PC-9 (cell line): ENCODE results near the gene CETP. TPM values are rescaled to one million over a fixed set of nuclear protein-coding genes. Genes with fewer than 3 reads are reported as not detected.
A peak's percentile ranks its signal among the peaks of the same experiment; 100 is the strongest.

Experiments used
- BruUV-seq: library from RNA; stranded (reverse); fragments of 400-500 nt; replicated peaks from 2 replicates; lab custom pipeline; 2021; lab: Mats Ljungman, UMichigan
- CTCF ChIA-PET: fragments of 300-600 bp; sonication (Branson Sonifier 250); formaldehyde crosslinking; loops from one replicate; lab custom pipeline; 2022; ENCODE audit warnings: antibody characterized with exemption; lab: Charles Lee
- POLR2A ChIA-PET: fragments of 300-600 bp; sonication (Branson Sonifier 250); formaldehyde crosslinking; loops from one replicate; lab custom pipeline; 2022; ENCODE audit warnings: antibody characterized with exemption; ENCODE audit not compliant: unreplicated experiment; lab: Charles Lee
- DNase-seq, 2 experiments: peaks; one replicate each; pipeline versions ENCODE4 v3.0.0 to v3.0.0-alpha.2; 2015 to 2022; ENCODE audit warnings: mixed read lengths in 1 of 2
- H2AFZ ChIP-seq: fragments of 200-600 bp; sonication (generic); 2 replicates; pipeline ENCODE4 v1.8.1; 2017; ENCODE audit warnings: antibody characterized with exemption
- H3F3A ChIP-seq: fragments of 200-600 bp; sonication (generic); 2 replicates; pipeline ENCODE4 v1.8.1; 2017; ENCODE audit warnings: antibody characterized with exemption, mild to moderate bottlenecking, low read depth; ENCODE audit not compliant: insufficient read depth
- H3K27ac ChIP-seq: fragments of 200-600 bp; sonication (generic); 2 replicates; pipeline ENCODE4 v1.6.1; 2016; ENCODE audit warnings: mixed run types
- H3K27me3 ChIP-seq: fragments of 200-600 bp; sonication (generic); 2 replicates; pipeline ENCODE4 v1.6.1; 2016; ENCODE audit warnings: low read depth, mixed run types; ENCODE audit not compliant: insufficient read depth
- H3K36me3 ChIP-seq: fragments of 200-600 bp; sonication (generic); 2 replicates; pipeline ENCODE4 v1.6.1; 2016; ENCODE audit warnings: low read depth, mixed run types
- H3K4me1 ChIP-seq: fragments of 200-600 bp; sonication (generic); replicated peaks from 2 replicates; pipeline ENCODE4 v1.6.1; 2016; ENCODE audit warnings: mixed run types; ENCODE audit not compliant: insufficient read depth
- H3K4me2 ChIP-seq: fragments of 200-600 bp; sonication (generic); 2 replicates; pipeline ENCODE4 v1.6.1; 2017; ENCODE audit warnings: mixed run types
- H3K4me3 ChIP-seq: fragments of 200-600 bp; sonication (generic); 2 replicates; pipeline ENCODE4 v1.6.1; 2016; ENCODE audit warnings: mixed run types
- H3K79me2 ChIP-seq: fragments of 200-600 bp; sonication (generic); 2 replicates; pipeline ENCODE4 v1.6.1; 2017; ENCODE audit warnings: low read depth, mixed run types
- H3K9me2 ChIP-seq: fragments of 200-600 bp; sonication (generic); 2 replicates; pipeline ENCODE4 v1.8.1; 2017; ENCODE audit warnings: mild to moderate bottlenecking; ENCODE audit not compliant: insufficient read depth
- H3K9me3 ChIP-seq: fragments of 200-600 bp; sonication (generic); 2 replicates; pipeline ENCODE4 v1.8.1; 2016; ENCODE audit warnings: low read depth; ENCODE audit not compliant: insufficient read depth
- H4K20me1 ChIP-seq: fragments of 200-600 bp; sonication (generic); 2 replicates; pipeline ENCODE4 v1.8.1; 2017; ENCODE audit not compliant: insufficient read depth
- CTCF ChIP-seq: fragments of 200-600 bp; sonication (generic); conservative IDR thresholded peaks from 2 replicates; pipeline ENCODE4 v1.6.1; 2017; ENCODE audit warnings: mixed run types, antibody characterized with exemption, mild to moderate bottlenecking, moderate library complexity
- EZH2 ChIP-seq: fragments of 200-600 bp; sonication (generic); IDR thresholded peaks from 2 replicates; pipeline ENCODE4 v1.8.0; 2017; ENCODE audit warnings: antibody characterized with exemption, low read depth
- intact Hi-C: fragments of 100-400 bp; cut with micrococcal nuclease; formaldehyde crosslinking; loops from one replicate; pipeline ENCODE4 v1.10.0; 2022; ENCODE audit not compliant: unreplicated experiment
- total RNA-seq: library from RNA; stranded (reverse); gene quantifications from 2 replicates; pipeline ENCODE4 v1.2.3, GENCODE V29; 2021

CETP gene
- total RNA-seq, 1 experiment from 2014 or later: not detected

GRCh38 chr16:56935201-56935600, 26.5 kb upstream of the CETP start:
- DNase-seq: no peak
- Histone ChIP-seq H3K4me2 (peak overlapping the region; percentile 85), H3K4me1 (peaks cover 25% of the 10 kb centered on the region), H3K9me2 (no peaks in the 10 kb centered on the region), H3K36me3 (peaks cover 64% of the 10 kb centered on the region), H3K79me2 (peaks cover 49% of the 10 kb centered on the region), H3K27ac (no peak overlapping the region), H2AFZ (no peak overlapping the region), H3F3A (peaks cover 37% of the 10 kb centered on the region), H3K4me3 (no peak overlapping the region), H3K9me3 (no peaks in the 10 kb centered on the region), H4K20me1 (peaks cover 58% of the 10 kb centered on the region), H3K27me3 (no peaks in the 10 kb centered on the region)
- no TSS peak for BruUV-seq
- CTCF ChIA-PET: no interaction called here
- TF ChIP-seq CTCF: no peak
- TF ChIP-seq EZH2: no peak
- POLR2A ChIA-PET: no interaction called here
- intact Hi-C loops: no loop called here

GRCh38 chr16:56936491-56936890, 25.3 kb upstream of the CETP start:
- 0 out of 2 replicates have a peak overlapping the region, but pooled peaks have one; percentile 31 for H3K4me2 ChIP-seq

GRCh38 chr16:56936950-56937349, 24.8 kb upstream of the CETP start:
- H4K20me1 ChIP-seq: peaks cover 66% of the 10 kb centered on the region
- H3K9me2 ChIP-seq: no peaks in the 10 kb centered on the region
- H3K4me2 ChIP-seq: no peak overlapping the region
- H3K36me3 ChIP-seq: peaks cover 79% of the 10 kb centered on the region
- peak overlapping the region; percentile 14; the same call in 1 of the 2 replicates for H3K27ac ChIP-seq
- ChIA-PET CTCF (no interaction called here), POLR2A (no interaction called here)
- intact Hi-C loops: no loop called here
- BruUV-seq: no TSS peak
- H2AFZ ChIP-seq: no peak overlapping the region
- H3K4me1 ChIP-seq: peaks cover 20% of the 10 kb centered on the region
- H3K9me3 ChIP-seq: no peaks in the 10 kb centered on the region
- peaks cover 45% of the 10 kb centered on the region for H3F3A ChIP-seq
- no peak overlapping the region for H3K4me3 ChIP-seq
- no peaks in the 10 kb centered on the region for H3K27me3 ChIP-seq
- DNase-seq: no peak
- H3K79me2 ChIP-seq: peaks cover 49% of the 10 kb centered on the region
- TF ChIP-seq EZH2 (no peak), CTCF (no peak)

More at GRCh38 chr16:56936491-56936890, 25.3 kb upstream of the CETP start:
- H3K9me2 ChIP-seq: no peaks in the 10 kb centered on the region
- TF ChIP-seq EZH2: no peak
- no peak for TF ChIP-seq CTCF
- H3K27me3 ChIP-seq: no peaks in the 10 kb centered on the region
- H2AFZ ChIP-seq: no peak overlapping the region
- BruUV-seq: no TSS peak
- H3K9me3 ChIP-seq: no peaks in the 10 kb centered on the region
- DNase-seq: no peak
- peaks cover 40% of the 10 kb centered on the region for H3F3A ChIP-seq
- peak overlapping the region; percentile 14; the same call in 1 of the 2 replicates for H3K27ac ChIP-seq
- ChIA-PET CTCF (no interaction called here), POLR2A (no interaction called here)
- H3K36me3 ChIP-seq: peaks cover 75% of the 10 kb centered on the region
- H3K4me1 ChIP-seq: peaks cover 21% of the 10 kb centered on the region
- intact Hi-C loops: no loop called here
- no peak overlapping the region for H3K4me3 ChIP-seq
- H3K79me2 ChIP-seq: peaks cover 49% of the 10 kb centered on the region
- H4K20me1 ChIP-seq: peaks cover 66% of the 10 kb centered on the region
